Activated T-cell treated with anti-CD3 and anti-CD28 coated beads, Interleukin-2, amount 50 U/mL, for 4 hours (primary cell): ENCODE results near the gene ADAMTS2. TPM values are rescaled to one million over a fixed set of nuclear protein-coding genes. Genes with fewer than 3 reads are reported as not detected.

ENCODE experiments used
- ATAC-seq, 2 donors: fragments of 200-7000 bp; cut with Tn5 transposase; one replicate each; pipeline ENCODE4 v1.10.0; 2021
- DNase-seq: peaks from one replicate; pipeline ENCODE4 v3.0.0-alpha.2; 2020
- H3K27me3 Mint-ChIP-seq: one replicate; pipeline ENCODE4 v1.8.0; 2021; ENCODE audit warnings: low read depth, mixed read lengths
- H3K36me3 Mint-ChIP-seq: one replicate; pipeline ENCODE4 v1.8.0; 2022; ENCODE audit warnings: mixed read lengths; ENCODE audit not compliant: insufficient read depth
- H3K4me1 Mint-ChIP-seq: one replicate; pipeline ENCODE4 v1.8.0; 2021; ENCODE audit warnings: low read depth, mixed read lengths
- H3K4me3 Mint-ChIP-seq: one replicate; pipeline ENCODE4 v1.8.0; 2021; ENCODE audit warnings: mild to moderate bottlenecking, moderate library complexity, mixed read lengths
- H3K9me3 Mint-ChIP-seq: one replicate; pipeline ENCODE4 v1.8.0; 2021; ENCODE audit warnings: mixed read lengths
- total RNA-seq, 3 donors: library from RNA; stranded (reverse); gene quantifications; one replicate each; pipeline ENCODE4 v1.2.1, GENCODE V29; 2021

ADAMTS2 gene
- total RNA-seq, 3 donors from 2014 or later = 0.05 to 0.41 (median 0.13) TPM

- ATAC-seq (no peak), DNase-seq (no peak)
- no peaks in the 10 kb centered on the region for H3K36me3 Mint-ChIP-seq
- H3K27me3 Mint-ChIP-seq = peaks cover 4% of the 10 kb centered on the region
- no peaks in the 10 kb centered on the region for H3K4me1 Mint-ChIP-seq
- peaks cover 7% of the 10 kb centered on the region for H3K9me3 Mint-ChIP-seq
- H3K4me3 Mint-ChIP-seq = no peak overlapping the region
These were observed 47.6 kb downstream of the ADAMTS2 start for GRCh38 chr5:179297486-179298180.

GRCh38 chr5:179297026-179297425, 48.2 kb downstream of the ADAMTS2 start:
- DNase-seq (no peak), ATAC-seq (no peak)
- no peaks in the 10 kb centered on the region for H3K4me1 Mint-ChIP-seq
- H3K36me3 Mint-ChIP-seq = no peaks in the 10 kb centered on the region
- no peak overlapping the region for H3K4me3 Mint-ChIP-seq
- H3K9me3 Mint-ChIP-seq = peaks cover 7% of the 10 kb centered on the region
- H3K27me3 Mint-ChIP-seq = peaks cover 4% of the 10 kb centered on the region

- ATAC-seq (no peak), DNase-seq (no peak)
- H3K36me3 Mint-ChIP-seq = no peaks in the 10 kb centered on the region
- peaks cover 4% of the 10 kb centered on the region for H3K27me3 Mint-ChIP-seq
- peaks cover 7% of the 10 kb centered on the region for H3K9me3 Mint-ChIP-seq
- no peak overlapping the region for H3K4me3 Mint-ChIP-seq
- H3K4me1 Mint-ChIP-seq = no peaks in the 10 kb centered on the region
These were observed 49.0 kb downstream of the ADAMTS2 start for GRCh38 chr5:179296150-179296821.

GRCh38 chr5:179295778-179296149, 49.5 kb downstream of the ADAMTS2 start:
- H3K4me1 Mint-ChIP-seq = no peaks in the 10 kb centered on the region
- no peak overlapping the region for H3K4me3 Mint-ChIP-seq
- H3K27me3 Mint-ChIP-seq = peaks cover 4% of the 10 kb centered on the region
- DNase-seq (no peak), ATAC-seq (no peak)
- H3K36me3 Mint-ChIP-seq = no peaks in the 10 kb centered on the region
- peaks cover 7% of the 10 kb centered on the region for H3K9me3 Mint-ChIP-seq

- H3K27me3 Mint-ChIP-seq = peaks cover 4% of the 10 kb centered on the region
- peaks cover 7% of the 10 kb centered on the region for H3K9me3 Mint-ChIP-seq
- DNase-seq (no peak), ATAC-seq (no peak)
- H3K4me3 Mint-ChIP-seq = no peak overlapping the region
- no peaks in the 10 kb centered on the region for H3K36me3 Mint-ChIP-seq
- H3K4me1 Mint-ChIP-seq = no peaks in the 10 kb centered on the region
These were observed 50.1 kb downstream of the ADAMTS2 start for GRCh38 chr5:179294891-179295777.

- ATAC-seq = no peak
- Mint-ChIP-seq H3K27me3 (peaks cover 4% of the 10 kb centered on the region), H3K9me3 (peaks cover 7% of the 10 kb centered on the region), H3K4me3 (no peak overlapping the region), H3K36me3 (no peaks in the 10 kb centered on the region), H3K4me1 (no peaks in the 10 kb centered on the region)
- DNase-seq = no peak
These were observed 51.0 kb downstream of the ADAMTS2 start for GRCh38 chr5:179294131-179294780.

- Mint-ChIP-seq H3K4me1 (no peaks in the 10 kb centered on the region), H3K27me3 (peaks cover 2% of the 10 kb centered on the region), H3K36me3 (no peaks in the 10 kb centered on the region), H3K4me3 (no peak overlapping the region), H3K9me3 (no peaks in the 10 kb centered on the region)
- DNase-seq (no peak), ATAC-seq (no peak)
These were observed 52.3 kb downstream of the ADAMTS2 start for GRCh38 chr5:179292681-179293635.

- ATAC-seq (no peak), DNase-seq (no peak)
- H3K36me3 Mint-ChIP-seq = no peaks in the 10 kb centered on the region
- no peaks in the 10 kb centered on the region for H3K9me3 Mint-ChIP-seq
- H3K4me3 Mint-ChIP-seq = no peak overlapping the region
- no peaks in the 10 kb centered on the region for H3K27me3 Mint-ChIP-seq
- no peaks in the 10 kb centered on the region for H3K4me1 Mint-ChIP-seq
These were observed 53.1 kb downstream of the ADAMTS2 start for GRCh38 chr5:179292202-179292601.

GRCh38 chr5:179290681-179291540, 54.4 kb downstream of the ADAMTS2 start:
- H3K9me3 Mint-ChIP-seq = no peaks in the 10 kb centered on the region
- ATAC-seq (no peak), DNase-seq (no peak)
- H3K4me1 Mint-ChIP-seq = no peaks in the 10 kb centered on the region
- H3K4me3 Mint-ChIP-seq = no peak overlapping the region
- no peaks in the 10 kb centered on the region for H3K36me3 Mint-ChIP-seq
- no peaks in the 10 kb centered on the region for H3K27me3 Mint-ChIP-seq

GRCh38 chr5:179289756-179290385, 55.4 kb downstream of the ADAMTS2 start:
- DNase-seq (no peak), ATAC-seq (no peak)
- Mint-ChIP-seq H3K36me3 (no peaks in the 10 kb centered on the region), H3K9me3 (no peaks in the 10 kb centered on the region), H3K4me1 (no peaks in the 10 kb centered on the region), H3K4me3 (no peak overlapping the region), H3K27me3 (peaks cover 1% of the 10 kb centered on the region)

GRCh38 chr5:179288809-179289185, 56.5 kb downstream of the ADAMTS2 start:
- DNase-seq (no peak), ATAC-seq (no peak)
- Mint-ChIP-seq H3K4me3 (no peak overlapping the region), H3K9me3 (no peaks in the 10 kb centered on the region), H3K4me1 (no peaks in the 10 kb centered on the region), H3K27me3 (peaks cover 1% of the 10 kb centered on the region), H3K36me3 (no peaks in the 10 kb centered on the region)

- DNase-seq (no peak), ATAC-seq (no peak)
- Mint-ChIP-seq H3K9me3 (no peaks in the 10 kb centered on the region), H3K4me1 (no peaks in the 10 kb centered on the region), H3K36me3 (no peaks in the 10 kb centered on the region), H3K4me3 (no peak overlapping the region), H3K27me3 (peaks cover 1% of the 10 kb centered on the region)
These were observed 57.0 kb downstream of the ADAMTS2 start for GRCh38 chr5:179288101-179288808.
